Esophagus muscularis mucosa (tissue), 4 donors: ENCODE data around the gene NOTO. TPM values are rescaled to one million over a fixed set of nuclear protein-coding genes. Genes with fewer than 3 reads are reported as not detected.

Experiments used
- DNase-seq: peaks from one replicate; pipeline ENCODE4 v3.0.0-alpha.2; 2017; ENCODE audit errors: extremely low spot score
- H3K27ac ChIP-seq, 4 donors: fragments of 200-600 bp; sonication (generic); replicated peaks in 1 of 4; 1 replicate in 3 of 4; 2 replicates in 1 of 4; pipeline ENCODE4 v1.5.1; 2016 to 2019; ENCODE audit warnings: mild to moderate bottlenecking in 1 of 4
- H3K27me3 ChIP-seq, 4 donors: fragments of 200-600 bp; sonication (generic); one replicate each; pipeline versions ENCODE4 v1.5.1 to v1.6.0; 2016 to 2019
- H3K36me3 ChIP-seq, 4 donors: fragments of 200-600 bp; sonication (generic); one replicate each; pipeline ENCODE4 v1.5.1; 2016 to 2019
- H3K4me1 ChIP-seq, 4 donors: fragments of 200-600 bp; sonication (generic); one replicate each; pipeline ENCODE4 v1.5.1; 2016 to 2019
- H3K4me3 ChIP-seq, 4 donors: fragments of 200-600 bp; sonication (generic); 1 replicate in 2 of 4; 2 replicates in 2 of 4; pipeline ENCODE4 v1.5.1; 2016 to 2019; ENCODE audit warnings: mild to moderate bottlenecking in 4 of 4, moderate library complexity in 1 of 4
- H3K9me3 ChIP-seq, 4 donors: fragments of 200-600 bp; sonication (generic); 1 replicate in 3 of 4; 2 replicates in 1 of 4; pipeline ENCODE4 v1.5.1; 2016 to 2019
- CTCF ChIP-seq, 3 experiments: fragments of 200-600 bp in 2 of 3; fragments of 450-650 bp in 1 of 3; sonication (generic) in 2 of 3; IDR thresholded peaks; one replicate each; pipeline ENCODE4 v1.5.1; 2017 to 2019; ENCODE audit warnings: antibody characterized with exemption in 3 of 3, mild to moderate bottlenecking in 2 of 3, moderate library complexity in 1 of 3
- EP300 ChIP-seq: sonication (generic); formaldehyde crosslinking; IDR thresholded peaks from one replicate; pipeline ENCODE4 v1.6.1; 2017; ENCODE audit warnings: antibody characterized with exemption
- POLR2A ChIP-seq: fragments of 450-650 bp; IDR thresholded peaks from one replicate; pipeline ENCODE4 v1.6.1; 2017; ENCODE audit warnings: antibody characterized with exemption, moderate library complexity, mild to moderate bottlenecking, low read depth
- POLR2AphosphoS5 ChIP-seq, 2 donors: sonication (generic); formaldehyde crosslinking; IDR thresholded peaks; one replicate each; pipeline ENCODE4 v1.6.1; 2017; ENCODE audit warnings: antibody characterized with exemption in 2 of 2
- whole genome bisulfite sequencing: methylation state at CpG from one replicate; pipeline ENCODE4 v1.1.5; 2018; 5-methylcytosine and 5-hydroxymethylcytosine counted together
- intact Hi-C: fragments of 100-400 bp; cut with DNase I; formaldehyde crosslinking; loops from one replicate; pipeline ENCODE4 v1.15.1; 2023
- total RNA-seq, 4 donors: library from RNA; depleted of rRNA; stranded (reverse); fragments of >200 nt; gene quantifications; one replicate each; pipeline versions ENCODE4 v1.1.0 to v1.2.1, GENCODE V29; 2016

The NOTO gene
- total RNA-seq, 4 donors from 2014 or later: not detected

GRCh38 chr2:73257021-73257420 lies 54.6 kb downstream of the NOTO start:
- intact Hi-C loops: no loop called here
- no peak overlapping the region for H3K4me3 ChIP-seq
- WGBS: 91% methylated on average over 2 of the region's 2 CpGs

GRCh38 chr2:73257425-73258125 lies 55.2 kb downstream of the NOTO start:
- no peak overlapping the region for H3K27ac ChIP-seq
- intact Hi-C loops: no loop called here
- no peaks in the 10 kb centered on the region for H3K27me3 ChIP-seq
- TF ChIP-seq CTCF (IDR thresholded peaks at IDR 0.05) (no peak), POLR2A (no peak), EP300 (no peak), POLR2AphosphoS5 (IDR thresholded peaks at IDR 0.05) (no peak)
- no peaks in the 10 kb centered on the region for H3K9me3 ChIP-seq
- no peak overlapping the region for H3K4me3 ChIP-seq
- H3K36me3 ChIP-seq: peaks cover 10 to 34% (median 29%) of the 10 kb centered on the region in 4 donors
- H3K4me1 ChIP-seq: peaks cover 0 to 2% (median 0%) of the 10 kb centered on the region in 4 donors
- no peak for DNase-seq
- WGBS: 74% methylated on average over 10 of the region's 10 CpGs

More at GRCh38 chr2:73257021-73257420, 54.6 kb downstream of the NOTO start:
- no peak overlapping the region for H3K27ac ChIP-seq
- no peaks in the 10 kb centered on the region for H3K9me3 ChIP-seq
- no peaks in the 10 kb centered on the region for H3K27me3 ChIP-seq
- H3K36me3 ChIP-seq: peaks cover 15 to 39% (median 34%) of the 10 kb centered on the region in 4 donors
- peaks cover 0 to 2% (median 0%) of the 10 kb centered on the region in 4 donors for H3K4me1 ChIP-seq
- no peak for DNase-seq
- no peak for TF ChIP-seq POLR2A
- TF ChIP-seq CTCF (IDR thresholded peaks at IDR 0.05): no peak
- TF ChIP-seq EP300: no peak
- no peak for TF ChIP-seq POLR2AphosphoS5 (IDR thresholded peaks at IDR 0.05)

GRCh38 chr2:73258186-73258912 lies 56.0 kb downstream of the NOTO start:
- Histone ChIP-seq H3K4me3 (no peak overlapping the region), H3K4me1 (peaks cover 0 to 2% (median 0%) of the 10 kb centered on the region in 4 donors), H3K9me3 (no peaks in the 10 kb centered on the region), H3K36me3 (peaks cover 3 to 28% (median 21%) of the 10 kb centered on the region in 4 donors), H3K27me3 (no peaks in the 10 kb centered on the region), H3K27ac (no peak overlapping the region)
- no peak for TF ChIP-seq POLR2AphosphoS5 (IDR thresholded peaks at IDR 0.05)
- no peak for TF ChIP-seq CTCF (IDR thresholded peaks at IDR 0.05)
- no peak for TF ChIP-seq EP300
- TF ChIP-seq POLR2A: no peak
- intact Hi-C loops: no loop called here
- DNase-seq: no peak
- 100% methylated on average over 3 of the region's 8 CpGs for WGBS

GRCh38 chr2:73258913-73259215 lies 56.5 kb downstream of the NOTO start:
- no peak for DNase-seq
- intact Hi-C loops: no loop called here
- H3K4me1 ChIP-seq: peaks cover 0 to 2% (median 0%) of the 10 kb centered on the region in 4 donors
- H3K36me3 ChIP-seq: peaks cover 0 to 26% (median 16%) of the 10 kb centered on the region in 4 donors
- H3K27ac ChIP-seq: no peak overlapping the region
- no peaks in the 10 kb centered on the region for H3K27me3 ChIP-seq
- 88% methylated on average over 5 of the region's 9 CpGs for WGBS
- H3K4me3 ChIP-seq: no peak overlapping the region
- TF ChIP-seq POLR2AphosphoS5 (IDR thresholded peaks at IDR 0.05) (no peak), EP300 (no peak), POLR2A (no peak), CTCF (IDR thresholded peaks at IDR 0.05) (no peak)
- no peaks in the 10 kb centered on the region for H3K9me3 ChIP-seq
